Tibial nerve (tissue), 4 donors: Measurements from ENCODE around the gene USP24.

Experiments used
- EP300 ChIP-seq, 2 donors: sonication (generic); formaldehyde crosslinking; IDR thresholded peaks; one replicate each; pipeline ENCODE4 v1.6.1; 2017; ENCODE audit warnings: antibody characterized with exemption in 2 of 2, mild to moderate bottlenecking in 1 of 2
- POLR2A ChIP-seq, 2 donors: fragments of 450-650 bp; IDR thresholded peaks; one replicate each; pipeline ENCODE4 v1.6.1; 2017; ENCODE audit warnings: antibody characterized with exemption in 2 of 2, mild to moderate bottlenecking in 2 of 2, moderate library complexity in 2 of 2
- TF ChIP-seq, protein P1 (sequence below), 5 experiments: fragments of 200-600 bp in 3 of 5; fragments of 450-650 bp in 2 of 5; sonication (generic) in 3 of 5; IDR thresholded peaks; one replicate each; pipeline ENCODE4 v1.5.1; 2016 to 2019; ENCODE audit warnings: antibody characterized with exemption in 5 of 5, mild to moderate bottlenecking in 3 of 5, moderate library complexity in 2 of 5

DNA sequence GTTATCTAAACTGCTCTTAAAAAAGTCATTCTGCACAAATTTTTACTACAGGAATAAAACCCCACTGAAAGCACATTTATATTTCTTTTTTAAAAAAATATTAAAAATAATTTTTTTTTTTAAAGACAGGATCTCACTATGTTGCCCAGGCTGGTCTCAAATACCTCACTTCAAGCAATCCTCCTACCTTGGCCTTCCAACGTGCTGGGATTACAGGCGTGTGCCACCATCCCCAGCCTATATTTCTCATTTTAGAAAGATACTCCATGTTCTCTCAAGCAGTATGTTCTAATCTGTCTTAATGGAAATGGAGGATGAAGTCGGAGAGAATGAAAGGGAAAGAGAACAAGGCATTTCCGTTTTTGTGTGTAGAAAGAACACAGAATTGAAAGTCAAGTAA, 17.1 kb downstream of the USP24 start:
- TF ChIP-seq, protein P1, sequence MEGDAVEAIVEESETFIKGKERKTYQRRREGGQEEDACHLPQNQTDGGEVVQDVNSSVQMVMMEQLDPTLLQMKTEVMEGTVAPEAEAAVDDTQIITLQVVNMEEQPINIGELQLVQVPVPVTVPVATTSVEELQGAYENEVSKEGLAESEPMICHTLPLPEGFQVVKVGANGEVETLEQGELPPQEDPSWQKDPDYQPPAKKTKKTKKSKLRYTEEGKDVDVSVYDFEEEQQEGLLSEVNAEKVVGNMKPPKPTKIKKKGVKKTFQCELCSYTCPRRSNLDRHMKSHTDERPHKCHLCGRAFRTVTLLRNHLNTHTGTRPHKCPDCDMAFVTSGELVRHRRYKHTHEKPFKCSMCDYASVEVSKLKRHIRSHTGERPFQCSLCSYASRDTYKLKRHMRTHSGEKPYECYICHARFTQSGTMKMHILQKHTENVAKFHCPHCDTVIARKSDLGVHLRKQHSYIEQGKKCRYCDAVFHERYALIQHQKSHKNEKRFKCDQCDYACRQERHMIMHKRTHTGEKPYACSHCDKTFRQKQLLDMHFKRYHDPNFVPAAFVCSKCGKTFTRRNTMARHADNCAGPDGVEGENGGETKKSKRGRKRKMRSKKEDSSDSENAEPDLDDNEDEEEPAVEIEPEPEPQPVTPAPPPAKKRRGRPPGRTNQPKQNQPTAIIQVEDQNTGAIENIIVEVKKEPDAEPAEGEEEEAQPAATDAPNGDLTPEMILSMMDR (IDR thresholded peaks at IDR 0.05): no peak
- TF ChIP-seq POLR2A (IDR thresholded peaks at IDR 0.05) (no peak), EP300 (IDR thresholded peaks at IDR 0.05) (no peak)
